Stimulated activated CD8-positive, alpha-beta memory T cell treated with anti-CD3 and anti-CD28 coated beads, Interleukin-7, amount 100 ng/mL, for 24 hours (primary cell): ENCODE measurements around the gene OR7G3.

Source experiments
- DNase-seq: peaks from one replicate; pipeline ENCODE4 v3.0.0-alpha.2; 2020; ENCODE audit warnings: low read depth

OR7G3 gene

DNA sequence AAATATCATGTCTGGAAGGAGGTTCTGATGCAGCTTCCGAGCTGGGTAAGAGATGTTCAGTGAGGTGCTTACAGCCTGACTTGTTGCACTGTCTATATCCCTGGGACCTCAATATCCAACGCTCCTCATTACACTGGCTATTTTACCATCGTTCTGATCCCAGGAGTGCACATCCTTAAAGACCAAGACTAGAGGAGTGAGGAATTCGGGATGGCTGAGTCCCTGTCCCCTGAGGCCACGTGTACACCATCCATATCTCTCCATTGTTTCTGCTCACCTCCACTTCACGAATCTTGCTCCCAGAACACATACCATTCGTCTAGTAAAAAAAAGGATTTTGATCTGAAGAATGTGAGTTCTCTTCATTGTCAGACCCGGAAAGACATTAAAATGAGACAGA is 19.4 kb downstream of the OR7G3 start, which contains the start of gene OR7G2:
OR7G2 (minus strand) TSS at position 101 of the 400 bp plus-strand sequence. CDS start 4,232 bp downstream, outside the sequence.
- DNase-seq, result no peak

DNA sequence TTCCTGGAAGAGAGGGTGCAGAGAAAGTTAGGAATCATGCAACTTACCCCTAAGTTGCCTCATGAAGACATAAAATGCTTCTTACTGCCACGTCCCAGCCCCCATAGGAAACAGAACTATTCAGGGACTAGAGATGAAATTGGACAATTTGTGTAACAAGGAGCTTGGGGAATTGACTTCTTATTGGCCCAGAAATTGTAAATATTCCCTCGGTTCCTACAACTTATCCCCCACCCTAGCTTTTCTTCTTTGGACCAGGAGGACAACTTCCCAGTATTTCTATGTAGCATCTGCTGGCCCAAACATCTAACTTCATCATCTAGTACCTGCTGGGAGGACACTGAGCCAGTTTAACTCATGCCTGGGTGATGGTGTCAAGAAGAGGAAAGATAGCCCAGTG is 40.0 kb downstream of the OR7G3 start, which contains the start of gene OR1M1:
OR1M1 (plus strand) TSS at position 301 of the 400 bp plus-strand sequence. CDS start 6,184 bp downstream, outside the sequence.
- no peak for DNase-seq

DNA sequence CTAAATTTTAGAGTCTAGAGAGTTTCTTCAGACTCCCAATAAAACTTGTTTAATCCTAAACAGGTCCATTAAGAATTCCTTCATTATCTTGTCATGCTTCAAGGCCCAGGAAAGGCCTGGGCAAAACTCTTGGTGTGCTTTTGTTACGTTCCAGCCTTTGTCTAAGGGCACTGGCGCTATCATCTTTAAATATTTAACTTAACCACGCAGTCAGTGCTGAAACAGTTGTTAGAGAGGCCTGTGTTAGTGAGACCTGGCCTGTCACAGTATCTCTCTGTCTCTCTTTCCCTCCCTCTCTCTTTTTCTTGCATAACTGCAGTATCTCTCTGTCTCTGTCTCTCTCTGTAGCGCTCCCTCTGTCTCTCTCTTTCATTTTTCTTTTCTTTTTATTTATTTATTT is 48.1 kb downstream of the OR7G3 start:
- no peak for DNase-seq

DNA sequence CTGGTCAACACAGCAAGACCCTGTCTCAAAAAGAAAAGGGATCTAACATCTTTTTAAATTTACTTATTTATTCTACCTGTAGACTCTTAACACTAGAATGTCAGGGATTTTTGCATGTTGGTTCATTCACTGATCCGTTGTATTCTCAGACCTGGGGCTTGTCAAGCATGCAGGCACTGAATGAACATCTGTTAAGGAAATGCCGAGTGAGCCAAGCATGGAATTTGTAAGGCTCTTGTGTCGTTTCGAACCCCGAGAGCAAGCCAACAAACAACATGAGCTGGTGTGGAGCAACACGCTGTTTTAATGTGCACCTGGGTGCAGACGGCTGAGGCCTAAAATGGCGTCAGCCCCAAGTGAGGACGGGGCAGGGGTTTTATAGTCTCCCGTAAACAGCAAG is 49.8 kb downstream of the OR7G3 start:
- DNase-seq, result no peak
